Skeletal muscle cell (primary cell): ENCODE data around the gene HABP4.

ENCODE experiments used
- DNase-seq: peaks from one replicate; pipeline ENCODE4 v3.0.0-alpha.2; 2010; ENCODE audit warnings: low read depth
- H3K4me3 ChIP-seq: 2 replicates; pipeline ENCODE4 v1.5.1; 2011; ENCODE audit warnings: low read depth, mild to moderate bottlenecking, control low read depth, low read length, moderate library complexity

Gene HABP4

DNA sequence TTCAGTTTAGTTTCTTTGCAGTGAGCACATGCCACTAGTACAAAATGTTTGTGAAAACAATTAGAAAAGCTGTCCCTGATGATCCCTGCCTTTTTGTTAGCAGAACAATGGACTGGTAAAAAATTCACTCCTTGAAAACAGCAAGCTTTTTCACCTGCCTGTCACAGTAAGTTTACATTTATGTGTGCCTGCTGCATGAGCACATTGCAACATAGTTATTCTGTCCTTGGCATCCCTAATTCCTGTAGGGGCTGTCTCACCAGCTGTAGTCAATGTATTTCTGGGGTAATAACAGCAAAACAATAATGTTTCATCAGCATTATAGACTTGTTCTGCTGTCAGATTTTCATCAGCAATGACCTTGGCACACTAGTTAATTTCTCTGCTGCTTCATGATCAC, 20.2 kb upstream of the HABP4 start:
- no peak overlapping the region for H3K4me3 ChIP-seq
- DNase-seq = no peak

DNA sequence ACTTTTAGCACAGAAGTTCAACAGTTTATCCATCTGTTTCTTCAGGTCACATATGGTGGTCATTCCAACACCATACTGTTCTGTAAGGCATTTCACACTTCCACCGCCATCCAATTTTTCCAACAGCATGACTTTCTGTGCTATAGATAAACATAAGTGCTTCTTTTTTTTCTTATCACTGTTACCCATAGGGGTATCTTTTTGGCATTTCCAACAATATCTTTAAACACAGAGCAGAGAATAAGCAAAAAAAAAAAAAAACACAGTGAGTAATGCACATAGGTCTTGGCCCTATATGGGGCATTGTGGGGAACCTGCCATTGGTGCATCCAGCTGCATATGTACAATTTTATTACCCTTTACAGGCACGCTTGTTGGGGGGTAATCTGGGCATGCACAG, 19.6 kb upstream of the HABP4 start:
- H3K4me3 ChIP-seq = no peak overlapping the region
- no peak for DNase-seq

DNA sequence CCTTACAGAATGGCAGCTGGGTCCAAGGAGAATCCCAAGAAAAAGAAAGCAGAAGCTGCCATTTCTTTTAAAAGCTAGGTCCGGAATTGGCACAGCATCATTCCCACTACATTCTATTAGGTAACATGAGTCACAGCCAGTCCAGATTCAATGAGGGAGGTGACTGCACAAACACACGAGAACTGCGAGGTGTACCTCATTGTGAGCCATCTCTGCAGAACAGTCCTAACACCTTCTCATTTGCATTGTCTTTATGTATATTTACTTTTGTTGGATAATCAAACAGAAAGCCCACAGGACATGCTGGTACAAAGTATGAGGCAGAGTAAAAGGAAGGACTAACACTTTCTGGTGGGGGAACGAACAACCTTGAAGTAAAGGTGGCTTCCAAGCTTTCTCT, 14.6 kb upstream of the HABP4 start:
- DNase-seq = no peak

DNA sequence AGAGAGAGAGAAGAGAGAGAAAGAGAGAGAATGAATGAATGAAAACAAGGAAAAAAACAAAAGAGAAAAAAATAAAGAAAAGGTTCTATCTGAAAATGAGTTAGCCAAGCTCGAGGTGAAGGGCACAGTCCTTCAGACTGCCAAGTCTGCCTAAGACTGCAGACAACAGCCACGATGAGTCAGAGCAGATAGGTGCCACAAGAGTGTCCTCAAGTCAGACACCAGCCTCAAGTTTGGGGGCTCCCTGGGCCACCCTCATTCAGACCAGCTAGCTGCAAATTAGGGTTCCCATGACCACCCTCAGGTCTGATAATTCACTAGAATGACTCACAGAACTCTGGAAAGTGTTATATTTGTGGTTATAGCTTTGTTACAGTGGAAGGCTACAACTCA, 13.9 kb upstream of the HABP4 start:
- DNase-seq = no peak
- H3K4me3 ChIP-seq = no peak overlapping the region

More for the DNA sequence above, 14.6 kb upstream of the HABP4 start:
- no peak overlapping the region for H3K4me3 ChIP-seq

DNA sequence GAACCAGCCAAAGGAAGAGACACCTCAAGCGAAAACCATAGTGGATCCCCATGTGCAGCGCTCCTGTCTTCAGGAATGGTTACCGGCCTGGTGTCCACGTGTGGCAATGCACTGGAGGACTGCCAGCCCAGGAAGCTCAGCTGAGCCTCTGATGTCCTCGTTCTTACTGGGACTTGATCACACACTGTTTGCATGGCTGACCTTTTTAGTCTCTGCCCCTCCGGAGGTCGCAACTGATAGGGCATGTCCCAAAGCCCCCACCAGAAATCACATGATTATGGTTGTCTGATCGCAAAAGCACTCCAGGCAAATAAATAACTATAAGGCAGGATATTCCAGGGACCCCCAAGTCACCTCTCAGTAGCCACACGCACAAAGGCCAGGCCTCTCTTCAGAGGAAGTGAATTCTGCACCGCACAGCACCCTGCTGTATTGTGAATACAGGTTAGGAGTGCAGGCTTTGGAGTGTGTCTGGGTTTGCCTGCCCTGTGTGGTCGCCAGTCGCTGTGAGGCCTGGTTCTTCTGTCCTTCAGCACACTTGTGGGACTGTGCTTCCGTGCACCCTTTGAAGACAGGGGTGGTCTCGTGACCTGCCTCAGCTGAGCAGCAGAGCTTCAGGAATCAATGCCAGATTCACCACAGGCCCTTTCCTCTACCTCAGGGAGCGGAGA, 13.4 kb upstream of the HABP4 start:
- DNase-seq = no peak
- no peak overlapping the region for H3K4me3 ChIP-seq

DNA sequence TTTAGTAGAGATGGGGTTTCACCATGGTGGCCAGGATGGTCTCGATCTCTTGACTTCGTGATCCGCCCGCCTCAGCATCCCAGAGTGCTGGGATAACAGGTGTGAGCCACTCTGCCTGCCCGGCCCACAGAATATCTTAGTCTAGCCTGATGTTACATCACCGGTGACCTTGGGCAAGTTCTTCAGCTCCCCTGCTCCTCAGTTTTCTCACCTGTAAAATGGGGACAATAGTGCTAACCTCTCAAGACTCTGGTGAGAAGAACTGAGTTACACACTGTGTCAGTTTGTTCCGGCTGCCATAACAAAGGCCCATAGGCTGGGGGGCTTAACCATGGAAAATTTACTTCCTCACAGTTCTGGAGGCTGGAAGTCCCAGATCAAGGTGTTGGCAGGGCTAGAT, 12.5 kb upstream of the HABP4 start:
- H3K4me3 ChIP-seq = no peak overlapping the region
- DNase-seq = no peak

DNA sequence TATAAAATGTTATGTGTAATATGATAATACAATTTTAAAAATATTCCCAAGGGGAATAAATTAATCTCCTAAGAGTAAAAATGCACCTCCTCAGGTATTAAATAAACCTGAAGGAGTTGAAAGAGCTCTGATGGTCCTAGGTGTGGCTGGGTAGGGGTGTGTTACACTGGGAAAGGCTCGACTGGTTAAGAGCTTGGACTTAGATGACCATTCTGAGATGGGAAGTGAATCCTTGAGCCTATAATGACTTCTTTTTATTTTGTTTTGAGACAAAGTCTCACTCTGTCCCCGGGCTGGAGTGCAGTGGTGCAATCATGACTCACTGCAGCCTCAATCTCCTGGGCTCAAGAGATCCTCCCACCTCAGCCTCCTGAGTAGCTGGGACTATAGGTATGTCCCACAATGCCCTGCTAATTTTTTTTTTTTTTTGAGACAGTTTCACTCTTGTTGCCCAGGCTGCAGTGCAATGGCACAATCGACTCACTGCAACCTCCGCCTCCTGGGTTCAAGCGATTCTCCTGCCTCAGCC, 9.2 kb upstream of the HABP4 start:
- no peak overlapping the region for H3K4me3 ChIP-seq
- DNase-seq = no peak

DNA sequence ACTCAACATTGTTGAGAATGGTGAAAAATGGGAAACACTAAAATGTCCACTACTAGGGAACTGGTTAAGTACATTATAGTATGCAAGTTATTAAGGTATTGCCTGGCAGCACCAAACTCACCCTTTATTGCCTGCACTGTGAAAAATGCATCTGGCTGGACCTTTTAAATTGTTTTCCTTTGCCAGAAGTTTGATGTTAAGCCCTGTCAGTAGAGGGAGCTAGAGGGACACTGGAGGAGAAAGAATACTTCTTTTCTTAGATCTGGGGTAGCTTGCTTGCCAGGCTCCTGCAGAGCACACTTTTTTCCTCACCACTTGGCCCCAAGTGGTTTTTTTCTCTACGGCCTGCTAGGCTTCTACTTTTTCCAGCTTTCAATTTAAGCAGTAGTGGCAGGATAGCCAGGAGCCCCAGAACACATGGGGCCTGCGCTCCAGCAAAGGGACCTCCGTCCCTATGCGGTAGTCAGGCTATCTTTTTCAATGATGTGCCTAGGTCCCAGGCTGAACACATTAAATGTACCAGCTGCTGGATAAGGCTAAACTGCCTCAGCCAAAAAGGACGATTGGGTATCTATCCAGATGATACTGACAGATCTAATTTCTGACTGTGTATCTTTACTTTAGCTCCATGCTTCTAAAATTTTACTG, 8.0 kb upstream of the HABP4 start:
- no peak overlapping the region for H3K4me3 ChIP-seq
- no peak for DNase-seq

DNA sequence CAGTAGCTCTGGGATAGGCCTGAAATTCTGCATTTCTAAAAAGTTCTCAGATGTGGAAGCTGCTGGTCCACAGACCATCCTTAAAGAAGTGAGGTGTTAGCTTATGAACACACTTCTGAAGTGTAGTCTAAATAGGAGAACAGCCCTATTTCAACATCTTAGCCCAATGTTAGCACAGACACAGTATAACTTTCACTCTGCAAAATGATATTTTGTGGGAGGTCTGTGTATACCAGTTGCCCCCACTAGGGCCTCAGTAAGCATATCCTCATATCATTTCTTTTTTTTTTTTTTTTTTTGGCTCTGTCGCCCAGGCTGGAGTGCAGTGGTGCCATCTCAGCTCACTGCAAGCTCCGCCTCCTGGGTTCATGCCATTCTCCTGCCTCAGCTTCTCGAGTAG, 7.5 kb upstream of the HABP4 start:
- no peak for DNase-seq
- no peak overlapping the region for H3K4me3 ChIP-seq

DNA sequence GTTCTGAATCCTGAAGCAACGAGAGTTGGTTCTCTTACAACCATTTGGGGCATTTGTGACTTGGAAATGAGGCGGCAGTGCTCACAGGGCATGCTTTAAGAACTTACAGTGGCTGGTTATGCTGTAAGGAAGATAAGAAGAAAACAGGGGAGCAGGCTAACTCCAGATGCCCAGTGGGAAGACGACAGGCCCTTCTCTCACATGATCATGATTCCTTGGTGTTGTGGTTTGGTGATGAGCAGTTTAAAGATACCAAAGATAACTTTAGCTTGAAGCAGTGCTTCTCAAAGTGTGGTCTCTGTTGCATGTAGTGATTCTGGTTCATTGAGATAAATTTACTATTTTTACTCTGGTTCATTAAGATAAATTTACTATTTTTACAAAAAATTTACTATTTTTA, 2.6 kb upstream of the HABP4 start:
- no peak overlapping the region for H3K4me3 ChIP-seq

DNA sequence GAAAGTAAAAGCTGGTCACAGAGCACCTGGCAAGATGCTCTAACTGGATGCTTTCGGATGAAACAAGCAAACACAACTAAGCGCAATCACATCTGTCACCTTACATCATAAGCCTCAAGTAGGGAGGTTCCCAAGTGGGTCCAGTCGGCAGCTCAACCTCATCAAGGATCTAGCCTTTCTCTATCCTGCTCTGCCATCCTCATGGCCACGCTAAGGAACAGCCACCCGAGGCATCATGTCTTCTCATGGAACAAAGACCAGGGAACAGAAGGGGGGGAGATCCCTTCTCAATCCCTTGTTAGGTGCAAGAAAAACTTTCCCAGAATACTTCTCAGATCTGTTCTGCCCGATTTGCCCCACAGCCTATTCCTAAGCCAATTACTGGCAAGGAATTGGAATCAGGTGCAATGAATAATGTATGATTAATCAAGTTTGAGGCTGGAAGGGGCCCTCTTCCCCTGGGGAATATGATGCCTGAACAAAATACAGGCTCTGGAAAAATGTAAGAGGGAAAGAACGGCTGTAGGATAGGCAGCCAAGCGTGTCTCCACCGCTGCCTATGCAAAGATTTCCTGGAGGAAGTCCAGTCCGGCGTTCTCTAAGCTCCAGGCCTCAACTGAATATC, 1.3 kb upstream of the HABP4 start:
- DNase-seq = no peak
- H3K4me3 ChIP-seq = no peak overlapping the region

More for the DNA sequence above, 2.6 kb upstream of the HABP4 start:
- no peak for DNase-seq

DNA sequence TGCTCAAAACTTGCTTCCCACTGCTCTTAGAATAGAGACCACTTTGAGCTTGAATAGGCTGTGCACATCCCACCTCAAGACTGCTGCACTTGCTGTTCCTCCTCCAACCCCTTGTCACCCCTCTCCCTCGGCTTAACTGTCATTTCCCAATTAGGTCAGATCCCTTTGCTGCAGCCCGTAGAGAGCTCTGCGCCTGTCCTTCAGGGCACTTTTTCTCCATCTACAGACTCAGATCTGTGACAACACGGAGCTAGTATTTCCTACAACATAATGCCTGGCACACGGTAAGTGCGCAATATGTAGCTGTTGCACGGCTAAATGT, 485 bp upstream of the HABP4 start:
- DNase-seq = no peak
- H3K4me3 ChIP-seq = peak overlapping the region; percentile 51

DNA sequence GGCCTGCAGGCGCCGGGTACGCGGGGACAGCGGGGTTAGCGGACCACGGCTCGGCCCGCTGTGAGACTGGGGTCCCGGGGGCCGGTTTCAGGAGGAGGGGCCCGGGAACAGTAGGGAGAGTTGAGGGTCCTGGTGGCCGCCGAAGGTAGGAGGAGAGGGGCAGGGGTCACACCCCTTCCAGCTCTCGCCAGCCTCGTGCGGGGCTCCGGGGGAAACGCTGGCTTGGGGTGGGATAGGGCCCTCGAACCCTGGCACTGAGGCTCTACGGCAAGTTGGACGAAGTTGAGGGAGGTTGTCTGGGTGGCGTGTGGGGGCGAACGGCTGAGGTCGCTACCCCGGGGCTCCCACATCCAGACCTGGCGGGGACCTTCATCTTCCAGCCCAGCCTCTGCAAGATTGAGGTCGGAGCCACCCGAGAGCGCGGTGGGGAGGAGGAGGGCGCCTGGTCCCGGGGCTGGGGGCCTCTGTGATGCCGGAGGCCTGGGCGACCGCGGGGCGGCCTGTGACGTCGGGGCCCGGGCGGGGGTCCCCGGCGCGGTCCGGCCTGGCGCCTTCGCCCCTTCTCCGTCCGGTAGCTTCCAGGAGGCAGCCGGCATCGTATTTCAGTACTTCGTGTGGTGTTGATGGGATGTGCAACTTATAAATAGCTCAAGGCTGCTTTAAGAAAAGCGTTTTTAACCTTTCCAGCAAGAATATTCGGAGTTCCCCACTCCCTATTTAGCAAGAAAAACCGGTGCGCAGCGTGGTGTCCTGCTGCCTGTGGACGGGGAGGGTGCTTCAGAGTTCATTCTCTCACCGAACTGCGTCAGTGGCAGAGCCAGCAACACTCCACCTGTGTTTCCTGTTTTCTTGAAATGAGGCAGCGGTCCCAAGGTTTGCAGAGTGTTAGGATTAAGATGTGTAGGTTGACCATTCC, 902 bp downstream of the HABP4 start:
- peak overlapping the region; percentile 51 for H3K4me3 ChIP-seq
- no peak for DNase-seq

DNA sequence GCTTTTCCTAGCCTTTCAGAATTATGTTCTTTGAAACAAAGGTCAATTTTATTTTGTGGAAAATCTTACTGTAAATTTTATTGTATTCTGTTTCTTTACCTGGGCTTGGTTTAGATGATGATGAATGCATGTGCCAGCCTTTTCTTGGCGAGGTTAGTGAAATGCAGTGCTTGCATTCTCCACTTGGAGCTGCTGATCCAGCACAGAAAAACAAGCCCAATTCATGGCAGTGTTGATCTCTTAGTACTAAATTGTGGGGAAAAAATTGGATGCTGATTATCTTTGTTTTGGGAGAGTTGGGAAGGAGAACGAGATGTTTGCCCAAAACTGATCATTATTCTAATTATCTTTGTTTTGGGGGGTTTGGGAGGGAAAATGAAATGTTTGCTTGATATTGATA, 3.7 kb downstream of the HABP4 start:
- no peak for DNase-seq

DNA sequence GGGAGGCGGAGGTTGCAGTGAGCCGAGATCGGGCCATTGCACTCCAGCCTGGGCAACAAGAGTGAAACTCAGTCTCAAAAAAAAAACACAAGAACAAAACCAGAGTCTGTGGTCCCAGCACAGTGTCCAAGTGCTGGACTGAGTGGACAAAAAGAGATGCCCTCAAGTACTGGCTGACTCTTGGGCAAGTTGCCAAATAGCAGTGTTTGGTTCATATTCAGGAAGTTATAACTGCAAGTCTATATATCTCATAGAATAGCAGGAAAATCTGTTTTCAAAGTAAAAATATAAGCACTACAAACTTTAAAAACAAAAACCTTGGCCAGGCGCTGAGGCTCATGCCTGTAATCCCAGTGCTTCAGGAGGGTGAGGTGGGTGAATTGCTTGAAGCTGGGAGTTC, 7.3 kb downstream of the HABP4 start:
- H3K4me3 ChIP-seq = no peak overlapping the region
- DNase-seq = no peak

More for the DNA sequence above, 3.7 kb downstream of the HABP4 start:
- H3K4me3 ChIP-seq = no peak overlapping the region

DNA sequence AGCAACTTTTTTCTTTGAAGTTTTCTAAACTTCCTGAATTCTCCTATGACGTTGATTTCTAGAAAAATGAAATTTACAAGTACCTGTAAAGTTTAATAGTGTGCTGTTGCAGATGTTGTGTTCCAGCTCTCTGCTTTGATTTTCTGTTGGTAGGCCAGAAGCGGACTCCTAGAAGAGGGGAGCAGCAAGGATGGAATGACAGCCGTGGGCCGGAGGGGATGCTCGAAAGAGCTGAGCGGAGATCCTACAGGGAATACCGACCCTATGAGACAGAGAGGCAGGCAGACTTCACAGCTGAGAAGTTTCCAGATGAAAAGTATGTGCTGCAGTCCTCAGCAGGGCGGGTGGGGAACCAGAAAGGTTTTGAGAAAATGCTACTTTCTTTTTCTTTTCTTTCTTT, 8.3 kb downstream of the HABP4 start:
- no peak for DNase-seq
- no peak overlapping the region for H3K4me3 ChIP-seq

DNA sequence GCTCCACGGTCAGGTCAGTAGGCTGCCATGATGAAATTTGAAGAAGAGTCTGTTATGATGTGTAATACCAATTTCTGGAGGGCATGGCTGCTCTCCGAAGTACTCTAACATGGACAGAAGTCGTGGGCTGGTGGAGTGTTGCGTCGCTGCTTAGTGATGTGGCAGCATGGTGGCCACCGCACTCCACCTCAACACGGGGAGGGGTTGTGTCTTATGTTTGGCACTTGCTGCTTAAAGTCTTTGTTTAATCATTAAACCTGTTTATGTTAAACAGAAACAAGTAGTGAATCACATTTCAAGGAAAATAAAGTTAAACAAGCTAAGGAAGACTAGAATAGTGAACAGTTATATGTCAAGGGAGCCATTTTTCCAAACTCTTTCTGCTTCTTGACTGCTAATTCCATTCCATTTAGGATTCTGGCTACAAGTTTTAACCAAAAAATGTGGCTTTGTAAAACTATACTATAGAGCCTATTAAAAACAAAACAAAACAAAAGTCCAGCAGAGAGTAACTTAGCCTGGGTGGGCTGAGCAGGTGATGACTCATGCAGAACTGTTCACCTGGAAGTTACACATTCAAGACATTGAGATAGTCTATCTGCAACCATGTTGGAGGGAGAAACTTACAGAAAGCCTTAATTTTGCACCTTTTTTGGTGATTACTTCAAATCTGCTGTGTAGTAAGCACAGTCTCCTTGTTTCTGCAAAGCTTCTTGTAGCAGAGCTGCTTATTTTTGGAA, 9.5 kb downstream of the HABP4 start:
- H3K4me3 ChIP-seq = no peak overlapping the region
- DNase-seq = no peak

DNA sequence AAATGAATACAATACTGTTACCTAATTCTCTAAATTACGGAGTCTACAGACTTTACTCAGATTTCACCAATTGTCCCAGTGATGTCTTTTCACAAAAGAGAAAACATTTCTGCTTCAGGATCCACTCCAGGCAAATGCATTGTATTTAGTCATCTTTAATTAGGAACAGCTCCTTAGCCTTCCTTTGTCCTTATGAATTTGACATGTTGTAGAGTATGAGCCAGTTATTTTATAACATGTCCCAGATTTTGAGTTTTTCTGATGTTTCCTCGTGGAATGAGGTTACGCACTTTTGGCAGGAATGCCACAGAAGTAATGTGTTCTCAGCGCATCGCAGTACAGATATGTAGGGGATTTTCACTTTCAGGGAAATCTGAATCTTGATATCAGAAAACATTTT, 10.5 kb downstream of the HABP4 start:
- no peak for DNase-seq
- no peak overlapping the region for H3K4me3 ChIP-seq

DNA sequence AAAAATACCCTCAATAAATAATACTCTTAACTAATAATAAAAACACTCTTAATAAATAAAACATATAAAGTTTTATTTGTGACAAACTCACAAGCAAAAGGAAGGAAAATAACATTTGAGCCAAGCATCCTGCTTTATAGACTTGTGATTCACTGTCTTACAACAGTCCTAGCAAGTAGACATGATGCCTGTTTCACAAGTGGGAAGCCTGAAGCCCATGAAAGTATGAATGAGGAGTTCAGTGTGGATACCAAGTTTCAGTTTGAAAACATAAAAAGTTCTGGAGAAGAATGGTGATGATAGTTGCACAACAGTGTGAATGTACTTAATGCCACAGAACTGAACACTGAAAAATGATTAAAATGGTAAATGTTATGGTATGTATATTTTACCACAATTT, 10.9 kb downstream of the HABP4 start:
- DNase-seq = peak; percentile 39
- H3K4me3 ChIP-seq = no peak overlapping the region
